Lower lobe of right lung (tissue), 2 donors: ENCODE results near the gene RET. TPM values are rescaled to one million over a fixed set of nuclear protein-coding genes. Genes with fewer than 3 reads are reported as not detected.

Experiments
- ATAC-seq, 2 donors: fragments of 200-7000 bp; cut with Tn5 transposase; one replicate each; pipeline ENCODE4 v1.9.1; 2020 to 2022; ENCODE audit warnings: mild to moderate bottlenecking in 2 of 2, moderate library complexity in 2 of 2
- DNase-seq: peaks from one replicate; pipeline ENCODE4 v3.0.0-alpha.2; 2020
- H3K27ac ChIP-seq: fragments of 200-600 bp; one replicate; pipeline ENCODE4 v1.8.0; 2022
- H3K27me3 ChIP-seq: fragments of 200-600 bp; one replicate; pipeline ENCODE4 v1.8.0; 2022; ENCODE audit warnings: low read depth
- H3K36me3 ChIP-seq: fragments of 200-600 bp; one replicate; pipeline ENCODE4 v1.8.0; 2022; ENCODE audit warnings: mild to moderate bottlenecking
- H3K4me1 ChIP-seq: fragments of 200-600 bp; one replicate; pipeline ENCODE4 v1.8.0; 2022
- H3K4me3 ChIP-seq: fragments of 200-600 bp; one replicate; pipeline ENCODE4 v1.8.0; 2022; ENCODE audit warnings: mild to moderate bottlenecking
- H3K9me3 ChIP-seq: fragments of 200-600 bp; one replicate; pipeline ENCODE4 v1.8.0; 2022
- CTCF ChIP-seq: fragments of 200-600 bp; IDR thresholded peaks from one replicate; pipeline ENCODE4 v1.8.0; 2022; ENCODE audit warnings: antibody characterized with exemption, mild to moderate bottlenecking
- intact Hi-C: fragments of 100-400 bp; cut with DNase I; formaldehyde crosslinking; loops from one replicate; pipeline ENCODE4 v1.11.0; 2022
- total RNA-seq: library from RNA; stranded (reverse); fragmentation: NEBNext Ultra II Directional; extraction: Animal tissue kit (Norgen Biotek cat#: 25700); gene quantifications from one replicate; pipeline ENCODE4 v1.2.1, GENCODE V29; 2021
- donor health status: DM: no; HTN: yes; CAD: no; lungs with severe emphysema.

The RET gene
- total RNA-seq, 1 donor from 2014 or later: 0.68 TPM

GRCh38 chr10:43135064-43135463 is 58.2 kb downstream of the RET start:
- H3K4me1 ChIP-seq: peaks cover 30% of the 10 kb centered on the region
- H3K36me3 ChIP-seq: no peaks in the 10 kb centered on the region
- H3K27me3 ChIP-seq: no peaks in the 10 kb centered on the region
- no peak overlapping the region for H3K27ac ChIP-seq
- ATAC-seq (no peak), DNase-seq (no peak)
- H3K4me3 ChIP-seq: no peak overlapping the region
- H3K9me3 ChIP-seq: no peaks in the 10 kb centered on the region
- intact Hi-C loops: no loop called here
- TF ChIP-seq CTCF: no peak

- Histone ChIP-seq H3K27ac (no peak overlapping the region), H3K36me3 (no peaks in the 10 kb centered on the region), H3K4me1 (peaks cover 36% of the 10 kb centered on the region), H3K9me3 (no peaks in the 10 kb centered on the region), H3K4me3 (no peak overlapping the region), H3K27me3 (no peaks in the 10 kb centered on the region)
- no peak for TF ChIP-seq CTCF
- DNase-seq (no peak), ATAC-seq (no peak)
- intact Hi-C loops: no loop called here
Measured at GRCh38 chr10:43135656-43136055, 58.8 kb downstream of the RET start.

GRCh38 chr10:43136432-43136831 is 59.6 kb downstream of the RET start:
- intact Hi-C loops: no loop called here

GRCh38 chr10:43136995-43137716 is 60.3 kb downstream of the RET start:
- Histone ChIP-seq H3K36me3 (no peaks in the 10 kb centered on the region), H3K4me1 (peaks cover 34% of the 10 kb centered on the region), H3K9me3 (no peaks in the 10 kb centered on the region), H3K27me3 (no peaks in the 10 kb centered on the region), H3K4me3 (peak overlapping the region; percentile 95), H3K27ac (peak overlapping the region; percentile 96)
- DNase-seq: no peak
- ATAC-seq: no peak
- no peak for TF ChIP-seq CTCF
- intact Hi-C loops: no loop called here

More at GRCh38 chr10:43136432-43136831, 59.6 kb downstream of the RET start:
- Histone ChIP-seq H3K36me3 (no peaks in the 10 kb centered on the region), H3K27me3 (no peaks in the 10 kb centered on the region), H3K27ac (no peak overlapping the region), H3K4me3 (no peak overlapping the region), H3K9me3 (no peaks in the 10 kb centered on the region), H3K4me1 (peaks cover 34% of the 10 kb centered on the region)
- no peak for ATAC-seq
- no peak for DNase-seq
- TF ChIP-seq CTCF: no peak

GRCh38 chr10:43137717-43138020 is 60.8 kb downstream of the RET start:
- H3K4me1 ChIP-seq: peaks cover 36% of the 10 kb centered on the region
- no peak for TF ChIP-seq CTCF
- H3K36me3 ChIP-seq: no peaks in the 10 kb centered on the region
- peak; percentile 74 to 75 for ATAC-seq
- H3K27ac ChIP-seq: peak overlapping the region; percentile 96
- intact Hi-C loops: no loop called here
- H3K27me3 ChIP-seq: no peaks in the 10 kb centered on the region
- no peaks in the 10 kb centered on the region for H3K9me3 ChIP-seq
- DNase-seq: peak; percentile 67
- H3K4me3 ChIP-seq: peak overlapping the region; percentile 95
